Kidney (tissue), 14 donors: ENCODE results near the gene RAC3. TPM values are rescaled to one million over a fixed set of nuclear protein-coding genes. Genes with fewer than 3 reads are reported as not detected.

ENCODE experiments used
- DNase-seq, 5 donors: peaks; one replicate each; pipeline ENCODE4 v3.0.0-alpha.2; 2013 to 2020
- FAIRE-seq: peaks from 2 replicates; lab custom pipeline; 2012; peaks lifted over from hg19 to GRCh38; lab: Jason Lieb, UNC
- H3K27ac ChIP-seq, 2 donors: one replicate each; pipeline ENCODE4 v1.7.0; 2013; ENCODE audit warnings: low read depth in 2 of 2, low read length in 2 of 2, inconsistent platforms in 1 of 2
- H3K27me3 ChIP-seq: one replicate; pipeline ENCODE4 v1.7.1; 2013; ENCODE audit warnings: low read length, inconsistent platforms; ENCODE audit not compliant: control insufficient read depth, insufficient read depth
- H3K36me3 ChIP-seq, 3 donors: one replicate each; pipeline versions ENCODE4 v1.7.0 to v1.7.1; 2013; ENCODE audit warnings: low read length in 3 of 3, control low read depth in 1 of 3, inconsistent platforms in 1 of 3; ENCODE audit not compliant: insufficient read depth in 3 of 3, control insufficient read depth in 2 of 3
- H3K4me1 ChIP-seq, 3 donors: one replicate each; pipeline versions ENCODE4 v1.7.0 to v1.7.1; 2013; ENCODE audit warnings: low read length in 3 of 3, inconsistent platforms in 1 of 3, low read depth in 1 of 3; ENCODE audit not compliant: control insufficient read depth in 2 of 3, insufficient read depth in 2 of 3
- H3K4me3 ChIP-seq, 3 donors: one replicate each; pipeline versions ENCODE4 v1.7.0 to v1.8.1; 2013; ENCODE audit warnings: low read length in 3 of 3, control low read depth in 1 of 3, inconsistent platforms in 1 of 3
- H3K9ac ChIP-seq, 3 donors: one replicate each; pipeline versions ENCODE4 v1.7.0 to v1.7.1; 2013; ENCODE audit warnings: low read length in 3 of 3, control low read depth in 1 of 3, inconsistent platforms in 1 of 3
- H3K9me3 ChIP-seq, 3 donors: one replicate each; pipeline versions ENCODE4 v1.7.0 to v1.7.1; 2013; ENCODE audit warnings: low read length in 3 of 3, control low read depth in 1 of 3, inconsistent platforms in 1 of 3; ENCODE audit not compliant: control insufficient read depth in 2 of 3, insufficient read depth in 1 of 3
- intact Hi-C: fragments of 100-400 bp; cut with DNase I; formaldehyde crosslinking; loops from one replicate; pipeline ENCODE4 v1.11.1; 2022
- polyA plus RNA-seq: library from polyadenylated mRNA; stranded (reverse); fragments of 350-450 nt; fragmentation: Illumina TruSeq; extraction: RNeasy Lipid Tissue Mini Kit (QIAGEN cat#74804); gene quantifications from one replicate; pipeline ENCODE4 v1.2.3, GENCODE V29; 2014; ENCODE audit warnings: low read depth, low replicate concordance; ENCODE audit not compliant: insufficient read depth
- total RNA-seq: library from RNA; stranded (reverse); fragmentation: NEBNext Ultra II Directional; extraction: Animal tissue kit (Norgen Biotek cat#: 25700); gene quantifications from one replicate; pipeline ENCODE4 v1.2.1, GENCODE V29; 2021
- TF ChIP-seq, protein P1 (sequence below): IDR thresholded peaks from 3 replicates; pipeline ENCODE4 v1.5.1; 2012; ENCODE audit warnings: mild to moderate bottlenecking, moderate library complexity, borderline replicate concordance; ENCODE audit not compliant: insufficient read depth; ENCODE audit errors: extremely low read depth
- donor health status: control.
- donor health status: control.
- donor health status: control.
- donor health status: control.
- donor health status: control.
- donor health status: DM: yes; HTN: yes; CAD: no.
- donor health status: Normal renal cell carcinoma (clear cell type).

RAC3 gene
- total and polyA plus RNA-seq, 2 donors from 2014 or later: 2.6 to 13.1 TPM

GRCh38 chr17:82058855-82059249 is 27.4 kb downstream of the RAC3 start:
- TF ChIP-seq, protein P1, sequence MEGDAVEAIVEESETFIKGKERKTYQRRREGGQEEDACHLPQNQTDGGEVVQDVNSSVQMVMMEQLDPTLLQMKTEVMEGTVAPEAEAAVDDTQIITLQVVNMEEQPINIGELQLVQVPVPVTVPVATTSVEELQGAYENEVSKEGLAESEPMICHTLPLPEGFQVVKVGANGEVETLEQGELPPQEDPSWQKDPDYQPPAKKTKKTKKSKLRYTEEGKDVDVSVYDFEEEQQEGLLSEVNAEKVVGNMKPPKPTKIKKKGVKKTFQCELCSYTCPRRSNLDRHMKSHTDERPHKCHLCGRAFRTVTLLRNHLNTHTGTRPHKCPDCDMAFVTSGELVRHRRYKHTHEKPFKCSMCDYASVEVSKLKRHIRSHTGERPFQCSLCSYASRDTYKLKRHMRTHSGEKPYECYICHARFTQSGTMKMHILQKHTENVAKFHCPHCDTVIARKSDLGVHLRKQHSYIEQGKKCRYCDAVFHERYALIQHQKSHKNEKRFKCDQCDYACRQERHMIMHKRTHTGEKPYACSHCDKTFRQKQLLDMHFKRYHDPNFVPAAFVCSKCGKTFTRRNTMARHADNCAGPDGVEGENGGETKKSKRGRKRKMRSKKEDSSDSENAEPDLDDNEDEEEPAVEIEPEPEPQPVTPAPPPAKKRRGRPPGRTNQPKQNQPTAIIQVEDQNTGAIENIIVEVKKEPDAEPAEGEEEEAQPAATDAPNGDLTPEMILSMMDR: no peak
- H3K9ac ChIP-seq: no peak overlapping the region
- H3K36me3 ChIP-seq: peaks cover 0 to 28% (median 5%) of the 10 kb centered on the region in 3 donors
- no peak for DNase-seq
- no peak for FAIRE-seq
- no peak overlapping the region for H3K4me3 ChIP-seq
- no peaks in the 10 kb centered on the region for H3K27me3 ChIP-seq
- peaks cover 0 to 11% (median 4%) of the 10 kb centered on the region in 3 donors for H3K4me1 ChIP-seq
- H3K9me3 ChIP-seq: no peaks in the 10 kb centered on the region
- intact Hi-C loops: no loop called here
- no peak overlapping the region for H3K27ac ChIP-seq

DNA sequence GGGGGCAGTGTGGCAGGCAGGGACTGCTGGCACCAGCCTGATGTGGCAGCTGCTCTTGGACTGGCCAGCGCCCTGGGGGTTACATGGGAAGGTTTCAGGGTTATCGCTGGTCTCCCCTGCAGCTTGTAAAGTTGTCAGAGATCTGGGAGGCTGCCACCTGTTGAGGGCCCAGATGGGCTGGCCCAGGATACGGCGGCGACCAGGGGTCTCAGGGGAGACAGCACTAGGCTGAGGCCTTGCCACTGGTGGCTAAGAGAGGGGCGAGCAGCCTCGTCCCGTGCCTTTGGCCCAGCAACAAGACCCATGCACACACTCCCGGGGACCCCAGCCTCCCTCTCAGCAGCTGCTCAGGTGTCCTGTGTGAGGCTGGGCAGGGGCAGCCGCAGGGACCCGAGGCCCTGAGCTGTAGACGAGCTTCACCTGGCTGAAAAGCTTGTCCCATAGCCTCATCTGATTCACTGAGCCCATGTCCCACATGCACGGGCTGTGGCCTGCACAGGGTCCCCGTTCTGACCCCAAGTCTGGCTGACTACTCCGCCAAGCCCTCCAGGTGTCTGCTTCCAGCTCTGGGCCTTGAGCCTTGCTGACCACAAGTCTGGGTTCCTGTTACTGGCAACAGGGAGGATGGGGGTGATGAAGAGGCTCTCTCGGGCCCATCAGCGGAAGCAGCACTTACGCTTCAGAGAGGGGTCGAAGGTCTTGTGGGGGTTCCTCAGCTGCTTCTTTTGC is 28.0 kb downstream of the RAC3 start:
- H3K27me3 ChIP-seq: no peaks in the 10 kb centered on the region
- intact Hi-C loops: no loop called here
- DNase-seq (peak in 1 of 5 donors; percentile 63), FAIRE-seq (no peak)
- H3K4me3 ChIP-seq: no peak overlapping the region
- peaks cover 0 to 16% (median 4%) of the 10 kb centered on the region in 3 donors for H3K4me1 ChIP-seq
- peaks cover 0 to 27% (median 5%) of the 10 kb centered on the region in 3 donors for H3K36me3 ChIP-seq
- H3K9ac ChIP-seq: no peak overlapping the region
- H3K9me3 ChIP-seq: no peaks in the 10 kb centered on the region
- no peak overlapping the region for H3K27ac ChIP-seq
- TF ChIP-seq, protein P1: no peak

- intact Hi-C loops: no loop called here
- Histone ChIP-seq H3K4me1 (peaks cover 0 to 21% (median 9%) of the 10 kb centered on the region in 3 donors), H3K27me3 (no peaks in the 10 kb centered on the region), H3K9me3 (no peaks in the 10 kb centered on the region), H3K36me3 (peaks cover 0 to 25% (median 5%) of the 10 kb centered on the region in 3 donors), H3K27ac (no peak overlapping the region), H3K9ac (no peak overlapping the region), H3K4me3 (no peak overlapping the region)
- FAIRE-seq (no peak), DNase-seq (peak in 1 of 5 donors; percentile 62)
- TF ChIP-seq, protein P1: no peak
Measured at GRCh38 chr17:82060001-82060380, 28.5 kb downstream of the RAC3 start.
